ENCODE measurements around the gene TMTC1.
"Not testable (repeated sequence)": the region's sequence is repeated elsewhere in the genome, so short reads cannot be mapped to it uniquely, and the experiment has no call there.

Gene TMTC1

DNA sequence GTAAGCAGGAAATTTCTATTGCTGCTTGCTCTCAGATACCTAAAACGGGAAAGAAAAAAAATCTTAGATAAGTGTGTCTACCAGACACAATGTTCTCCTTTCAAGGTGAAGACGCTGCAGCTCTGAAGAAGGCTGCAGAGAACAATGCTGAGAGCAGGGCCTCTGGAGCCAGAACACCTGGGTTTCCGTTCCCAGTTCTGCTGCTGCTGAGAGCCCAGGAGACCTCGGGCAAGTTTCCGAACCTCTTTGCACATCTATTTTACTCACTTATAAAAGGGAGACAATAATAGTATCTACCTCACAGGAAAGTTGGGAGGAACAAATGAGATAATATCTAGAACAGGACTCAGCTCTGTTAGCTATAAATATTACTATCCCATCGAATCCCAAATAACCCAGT is 122.9 kb downstream of the TMTC1 start:
- no peak for DNase-seq

DNA sequence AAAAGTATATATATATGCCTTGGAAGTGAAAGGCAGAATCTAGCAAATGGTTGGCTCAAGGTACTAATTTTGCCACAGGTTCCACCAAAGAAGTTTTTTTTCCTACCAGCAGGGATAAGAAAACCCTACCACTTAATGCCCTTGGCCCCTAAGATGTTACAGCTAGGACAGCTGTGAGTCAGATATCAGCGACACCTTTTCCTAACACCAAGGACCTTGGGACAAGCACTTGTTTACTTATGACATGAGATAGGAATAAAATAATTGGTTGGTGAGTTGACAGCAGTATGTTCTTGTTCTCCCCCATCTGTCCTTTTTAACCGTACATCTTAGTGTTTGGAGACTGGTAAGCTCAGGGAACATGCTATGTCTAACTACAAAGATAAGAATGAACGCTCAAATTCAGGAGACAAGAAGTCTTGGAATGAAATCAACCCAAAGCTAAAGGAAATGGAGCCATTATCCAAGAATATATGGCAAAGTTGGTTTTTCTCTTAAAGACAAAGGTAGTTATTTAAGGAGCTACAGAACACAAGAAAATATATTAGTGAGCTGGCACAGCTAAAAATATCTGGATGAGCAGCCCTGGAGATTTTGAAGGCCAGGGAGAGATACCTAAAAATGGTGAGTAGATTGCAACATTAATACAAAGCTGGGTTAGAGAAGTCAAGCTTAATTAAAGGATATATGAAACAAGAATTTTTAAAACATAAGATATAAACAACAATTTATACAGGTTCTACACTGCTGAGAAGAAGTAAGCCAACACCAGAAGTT is 126.8 kb downstream of the TMTC1 start:
- DNase-seq = no peak

DNA sequence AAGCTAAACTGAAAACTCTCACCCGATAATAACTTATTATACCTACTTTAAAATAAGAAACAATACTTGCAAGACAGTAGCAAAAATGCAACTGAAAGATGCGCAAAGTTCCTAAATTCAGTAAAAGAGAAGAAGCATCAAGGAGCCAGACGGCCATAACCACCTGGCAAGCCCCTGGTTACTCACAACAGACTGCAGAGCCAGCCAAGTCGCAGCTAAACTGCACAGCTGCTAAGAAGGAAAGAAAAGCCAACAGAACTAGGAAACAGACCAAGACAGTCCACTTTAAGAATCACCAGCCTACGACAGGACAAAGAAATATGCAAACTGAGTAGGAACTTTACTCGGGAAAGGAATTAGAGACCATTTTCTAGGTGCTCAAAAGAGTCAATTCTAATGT is 127.9 kb downstream of the TMTC1 start:
- DNase-seq = no peak

GRCh38 chr12:29653286-29653685 is 130.5 kb downstream of the TMTC1 start:
- no peak for DNase-seq

DNA sequence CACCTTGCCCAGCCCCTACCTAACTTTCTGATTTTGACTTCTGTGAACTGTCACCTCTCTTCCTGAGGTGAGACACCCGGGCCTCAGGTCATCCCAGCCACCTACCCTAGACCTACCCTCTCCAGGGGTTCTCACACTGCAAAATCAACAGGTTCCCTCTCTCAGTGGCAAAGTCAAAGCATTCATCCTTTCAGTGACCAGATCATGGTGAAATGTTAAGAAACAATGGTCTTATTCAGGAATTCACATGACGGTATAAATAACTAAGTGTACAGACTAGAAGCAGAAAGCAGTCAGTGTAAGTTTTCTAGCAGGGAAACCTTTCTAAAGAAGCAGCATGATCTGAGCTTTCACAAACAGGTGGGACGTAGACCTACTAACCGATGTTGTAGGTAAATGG is 133.4 kb downstream of the TMTC1 start:
- DNase-seq = no peak

DNA sequence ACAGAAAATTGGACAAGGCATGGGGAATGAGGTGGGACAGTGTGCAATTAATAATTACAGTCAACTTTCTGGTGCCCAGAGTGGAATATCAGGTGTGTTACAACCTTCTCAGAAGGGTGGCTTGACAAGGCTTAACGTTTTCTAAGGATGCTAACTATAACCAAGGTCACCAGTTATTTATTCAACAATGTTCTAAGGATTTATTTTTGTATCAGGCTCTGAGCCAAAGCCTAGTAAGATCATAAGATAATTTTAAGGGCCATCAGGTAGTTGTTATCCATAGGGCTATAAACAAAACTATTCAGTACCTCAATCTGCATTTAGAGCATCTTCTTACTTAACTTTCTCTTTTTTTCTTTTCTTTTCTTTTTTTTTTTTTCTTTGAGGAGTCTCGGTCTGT is 134.0 kb downstream of the TMTC1 start:
- DNase-seq = no peak

GRCh38 chr12:29644536-29645162 is 139.1 kb downstream of the TMTC1 start:
- DNase-seq = no peak

DNA sequence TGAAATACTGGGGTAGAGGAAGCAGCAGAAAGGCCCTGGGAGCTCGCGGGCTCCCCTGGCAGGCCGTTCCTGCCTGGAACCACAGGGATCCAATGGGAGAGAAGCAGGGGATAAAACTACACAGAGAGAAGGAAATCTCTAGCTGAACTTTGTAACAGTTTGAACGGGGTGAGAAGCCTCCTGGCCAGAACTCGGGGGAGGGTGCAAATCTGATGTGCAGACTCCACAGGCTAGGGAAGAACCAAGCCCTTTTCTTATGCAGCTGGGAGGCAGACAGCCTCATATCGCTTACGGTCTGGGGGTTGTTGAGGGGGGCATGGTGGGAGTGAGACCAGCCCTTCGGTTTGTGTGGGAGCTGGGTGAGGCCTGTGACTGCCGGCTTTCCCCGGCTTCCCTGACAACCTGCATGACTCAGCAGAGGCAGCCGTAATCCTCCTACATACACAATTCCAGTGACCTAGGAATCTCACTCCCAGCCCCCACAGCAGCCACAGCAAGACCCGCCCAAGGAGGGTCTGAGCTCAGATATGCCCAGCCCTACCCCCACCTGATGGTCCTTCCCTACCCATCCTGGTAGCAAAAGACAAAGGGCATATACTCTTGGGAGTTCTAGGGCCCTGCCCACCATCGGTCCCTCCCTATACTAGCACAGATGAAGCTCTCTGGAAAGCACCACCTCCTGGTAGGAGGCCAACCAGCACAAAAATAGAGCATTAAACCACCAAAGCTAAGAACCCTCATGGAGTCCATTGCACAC is 143.0 kb downstream of the TMTC1 start:
- DNase-seq = no peak

DNA sequence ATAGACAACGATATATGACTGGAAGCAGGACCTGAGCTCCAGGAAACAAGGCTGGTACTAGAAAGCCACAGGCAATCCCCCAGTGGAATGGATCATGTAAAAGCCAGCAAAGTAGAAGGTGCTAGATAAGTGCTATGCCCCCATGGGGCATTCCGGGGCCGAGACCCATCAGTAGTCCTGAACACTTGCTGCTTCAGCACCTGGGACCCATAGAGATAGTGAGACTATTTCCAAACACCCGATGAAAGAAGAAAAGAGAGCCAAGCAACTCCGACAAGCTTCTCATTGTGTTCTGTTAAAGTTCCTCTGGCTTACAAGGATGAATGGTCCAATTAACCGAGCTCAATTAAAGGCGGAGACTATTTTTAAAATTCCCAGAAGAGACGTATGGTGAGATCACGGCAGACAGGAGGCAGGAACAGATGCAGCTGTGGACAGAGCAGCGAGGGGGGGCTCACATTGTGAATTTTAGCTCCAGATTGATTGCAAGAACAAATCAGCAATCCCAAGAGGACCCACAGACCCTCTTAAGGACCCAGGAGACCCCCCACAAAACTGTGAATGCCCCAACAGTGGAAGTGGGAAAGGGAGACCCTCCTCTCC is 143.7 kb downstream of the TMTC1 start:
- no peak for DNase-seq

DNA sequence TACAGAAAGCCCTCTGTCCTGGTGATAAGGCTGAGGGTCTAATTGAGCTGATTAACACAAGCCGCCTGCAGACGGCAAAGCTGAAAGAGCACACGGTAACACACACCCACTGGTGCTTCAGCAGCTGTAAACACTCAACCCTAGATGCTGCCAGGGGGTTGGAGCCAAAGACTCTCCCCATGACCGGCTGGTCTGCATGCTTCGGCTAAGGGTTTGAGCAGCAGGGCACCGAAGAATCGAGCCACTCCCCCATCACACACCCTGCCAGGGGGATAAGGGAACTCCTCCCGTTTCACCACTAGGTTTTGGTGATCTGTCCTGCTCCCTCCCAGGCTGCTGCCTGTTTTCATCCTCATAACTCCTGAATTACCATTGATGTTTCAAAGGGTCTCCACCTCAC is 145.2 kb downstream of the TMTC1 start:
- no peak for DNase-seq

GRCh38 chr12:29634057-29634456 is 149.7 kb downstream of the TMTC1 start:
- no peak for DNase-seq

DNA sequence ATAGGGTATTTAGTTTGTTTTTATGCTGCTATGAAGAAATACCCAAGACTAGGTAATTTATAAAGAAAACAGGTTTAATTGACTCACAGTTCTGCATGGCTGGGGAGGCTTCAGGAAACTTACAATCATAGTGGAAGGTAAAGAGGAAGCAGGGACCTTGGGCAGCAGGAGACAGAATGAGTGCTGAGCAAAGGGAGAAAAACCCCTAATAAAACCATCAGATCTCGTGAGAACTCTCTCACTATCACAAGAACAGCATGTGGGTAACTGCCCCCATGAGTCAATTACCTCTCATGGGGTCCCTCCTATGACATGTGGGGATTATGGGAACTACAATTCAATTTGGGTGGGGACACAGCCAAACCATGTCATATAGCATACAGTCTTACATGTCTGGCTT is 153.6 kb downstream of the TMTC1 start:
- not testable (repeated sequence) for DNase-seq

DNA sequence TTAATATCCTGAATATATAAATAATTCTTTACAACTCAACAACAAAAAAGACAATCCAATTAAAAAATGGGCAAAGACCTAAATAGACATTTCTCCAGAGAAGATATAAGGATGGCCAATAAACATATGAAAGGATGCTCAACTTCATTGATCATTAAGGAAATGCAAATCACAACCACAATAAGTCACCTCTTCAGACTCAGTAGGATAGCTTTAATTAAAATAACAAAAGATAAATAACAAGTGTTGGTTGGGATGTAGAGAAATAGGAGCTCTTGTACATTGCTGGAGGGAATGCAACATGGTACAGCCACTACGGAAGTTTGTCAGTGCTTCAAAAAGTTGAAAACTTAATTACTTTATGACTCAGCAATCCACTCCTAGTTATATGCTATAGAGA is 156.5 kb downstream of the TMTC1 start:
- DNase-seq = no peak

DNA sequence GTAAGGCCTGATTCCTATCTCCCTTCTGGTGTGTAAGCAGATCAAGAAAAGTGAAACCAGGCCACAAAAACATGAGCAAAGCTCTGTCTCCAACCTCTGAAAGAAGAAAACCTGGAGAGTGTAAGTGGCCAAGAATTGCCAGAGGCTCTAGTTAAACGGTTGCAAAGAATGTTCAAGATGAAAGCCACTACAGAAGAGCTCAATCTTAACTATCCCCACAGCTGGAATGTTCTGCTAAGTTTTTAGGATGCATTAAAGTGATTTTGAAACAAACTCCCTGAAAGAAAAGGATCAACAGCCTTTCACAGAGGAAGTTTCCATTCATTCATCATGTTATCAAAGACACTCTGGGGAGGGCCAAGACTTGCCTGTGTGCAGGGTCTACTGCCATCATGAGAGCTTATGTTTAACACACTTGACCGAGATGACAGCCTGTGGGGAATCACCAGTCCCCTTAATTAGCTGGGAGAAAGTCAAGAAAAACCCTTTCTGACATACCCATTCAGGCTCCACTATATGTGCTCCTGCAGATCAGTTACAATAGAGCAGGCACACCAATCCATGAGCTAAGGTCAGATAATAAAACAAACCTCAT is 158.3 kb downstream of the TMTC1 start:
- no peak for DNase-seq

GRCh38 chr12:29622251-29622650 is 161.5 kb downstream of the TMTC1 start:
- DNase-seq = no peak

DNA sequence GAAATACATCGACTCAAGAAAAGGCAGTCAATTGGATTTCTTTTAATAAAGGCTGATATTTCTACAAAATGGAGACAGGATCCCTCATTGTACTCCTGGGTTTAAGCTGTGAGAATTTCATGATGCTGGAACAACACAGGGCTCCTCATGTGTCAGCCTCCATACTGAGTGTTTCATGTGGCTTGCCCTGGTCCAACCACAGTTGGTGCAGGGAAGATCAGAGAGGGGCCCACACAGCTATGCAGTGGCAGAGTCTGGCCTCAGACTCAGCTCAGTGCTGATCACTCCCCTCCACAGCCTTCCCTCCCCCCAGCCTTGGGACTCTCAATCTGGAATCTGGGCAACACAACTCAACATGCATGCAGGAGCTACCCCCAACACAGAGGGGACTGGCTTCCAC is 163.7 kb downstream of the TMTC1 start:
- no peak for DNase-seq

- no peak for DNase-seq
These were observed 166.3 kb downstream of the TMTC1 start for GRCh38 chr12:29617407-29617803.

- DNase-seq = no peak
These were observed 166.9 kb downstream of the TMTC1 start for GRCh38 chr12:29616664-29617406.

DNA sequence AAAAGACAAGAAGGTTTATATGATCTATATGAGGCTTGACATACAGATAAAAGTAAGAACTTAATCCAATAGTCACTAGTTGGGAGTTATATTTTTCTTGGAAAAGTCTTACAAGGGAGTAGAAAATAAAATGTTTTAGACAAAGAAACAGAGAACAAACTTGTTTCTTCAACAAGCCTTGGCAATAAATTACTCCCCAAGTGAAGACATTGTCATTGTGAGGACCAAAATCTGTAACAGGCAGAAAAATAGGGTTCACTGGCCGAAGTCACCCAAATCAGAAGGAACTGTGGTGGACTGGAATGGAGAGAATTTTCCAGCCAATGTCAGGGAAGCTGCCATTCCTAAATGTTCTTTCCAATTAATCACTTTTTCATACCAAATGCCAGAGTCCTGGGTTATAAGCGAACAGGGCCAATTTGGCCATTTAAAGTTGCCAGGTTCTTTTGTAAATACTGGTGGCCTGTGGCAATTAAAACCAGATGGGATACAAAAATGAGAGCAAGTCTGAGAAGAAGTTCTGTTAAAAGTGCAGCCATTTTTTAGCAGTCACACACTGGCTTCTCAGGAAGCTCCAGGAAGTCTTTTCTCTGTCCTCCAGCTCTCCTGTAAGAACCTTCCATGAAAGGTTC is 168.9 kb downstream of the TMTC1 start:
- DNase-seq = no peak

- DNase-seq = no peak
These were observed 170.8 kb downstream of the TMTC1 start for GRCh38 chr12:29612912-29613311.

DNA sequence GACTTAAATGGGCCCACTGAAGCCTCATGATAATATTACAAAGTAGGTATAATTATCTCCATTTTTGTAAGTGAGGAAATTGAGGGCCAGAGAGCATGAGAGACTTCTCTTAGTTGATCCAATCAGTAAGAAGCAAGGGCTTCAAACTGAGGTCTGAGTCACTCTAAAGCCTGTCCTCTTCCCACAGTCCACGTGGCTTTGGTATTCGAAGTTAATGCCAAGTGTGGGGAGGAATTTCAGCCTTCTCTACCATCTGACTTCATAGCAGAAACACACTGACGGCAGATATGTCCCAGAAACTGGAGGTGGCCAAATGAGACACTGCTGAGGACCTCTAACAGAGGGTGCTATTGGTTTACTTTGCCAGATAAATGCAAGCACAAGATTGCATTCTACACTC is 171.8 kb downstream of the TMTC1 start:
- DNase-seq = no peak

All from hematopoietic multipotent progenitor cell treated with erythropoietin and hydrocortisone succinate and interleukin-3 and kit ligand, for 8 days (in vitro differentiated cells).